ENCODE results near the gene CDKN3. TPM values are rescaled to one million over a fixed set of nuclear protein-coding genes. Genes with fewer than 3 reads are reported as not detected.

Gene CDKN3
- total RNA-seq, 1 donor from 2014 or later, result 2.4 TPM

DNA sequence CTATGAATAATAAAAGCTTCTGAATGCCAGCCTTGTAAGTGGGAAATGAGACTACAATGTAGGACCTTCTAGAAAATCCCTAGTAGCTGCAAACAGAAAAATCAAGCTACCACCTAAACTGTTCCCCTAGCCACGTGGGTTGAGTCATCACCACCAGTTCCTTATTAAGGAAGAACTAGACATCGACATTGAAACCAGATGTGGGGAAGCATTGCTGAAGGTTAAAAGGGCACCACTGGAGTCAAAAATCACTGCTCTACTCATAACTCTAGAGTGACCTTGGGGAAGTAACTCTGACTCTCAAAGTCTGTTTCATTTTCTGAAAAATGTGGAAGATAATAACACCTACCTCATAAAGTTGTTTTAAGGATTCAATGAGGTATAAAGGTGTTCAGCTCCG, 53.7 kb downstream of the CDKN3 start:
- no peak overlapping the region for H3K4me3 Mint-ChIP-seq (ENCODE audit: unreplicated experiment)
- H3K4me1 Mint-ChIP-seq (ENCODE audit: low read depth, unreplicated experiment), result peaks cover 15% of the 10 kb centered on the region
- no peaks in the 10 kb centered on the region for H3K79me2 ChIP-seq (ENCODE audit: insufficient read depth, low read length)
- H3K4me1 ChIP-seq (ENCODE audit: insufficient read depth, low read length), result peaks cover 3% of the 10 kb centered on the region
- no peaks in the 10 kb centered on the region for H3K27me3 ChIP-seq (ENCODE audit: insufficient read depth, low read length)
- H3K27ac ChIP-seq (ENCODE audit: low read depth, low read length), result no peak overlapping the region
- no peaks in the 10 kb centered on the region for H4K20me1 ChIP-seq (ENCODE audit: insufficient read depth, low read length)
- no peak overlapping the region for H3K27ac Mint-ChIP-seq (ENCODE audit: unreplicated experiment)
- H3K4me2 ChIP-seq (ENCODE audit: low read length), result no peak overlapping the region
- FAIRE-seq, result no peak
- H3K27me3 Mint-ChIP-seq (ENCODE audit: low read depth, unreplicated experiment), result no peaks in the 10 kb centered on the region
- DNase-seq (ENCODE audit: low read depth), result peak; percentile 32
- no peaks in the 10 kb centered on the region for H3K36me3 Mint-ChIP-seq (ENCODE audit: low read depth, unreplicated experiment)
- H3K9ac ChIP-seq (ENCODE audit: low read length), result no peak overlapping the region
- H2AFZ ChIP-seq (ENCODE audit: low read depth, low read length), result no peak overlapping the region
- H3K4me3 ChIP-seq (ENCODE audit: insufficient read depth, low read depth, low read length), result no peak overlapping the region
- no peaks in the 10 kb centered on the region for H3K9me3 ChIP-seq (ENCODE audit: insufficient read depth, low read depth, low read length)
- TF ChIP-seq, protein P1, sequence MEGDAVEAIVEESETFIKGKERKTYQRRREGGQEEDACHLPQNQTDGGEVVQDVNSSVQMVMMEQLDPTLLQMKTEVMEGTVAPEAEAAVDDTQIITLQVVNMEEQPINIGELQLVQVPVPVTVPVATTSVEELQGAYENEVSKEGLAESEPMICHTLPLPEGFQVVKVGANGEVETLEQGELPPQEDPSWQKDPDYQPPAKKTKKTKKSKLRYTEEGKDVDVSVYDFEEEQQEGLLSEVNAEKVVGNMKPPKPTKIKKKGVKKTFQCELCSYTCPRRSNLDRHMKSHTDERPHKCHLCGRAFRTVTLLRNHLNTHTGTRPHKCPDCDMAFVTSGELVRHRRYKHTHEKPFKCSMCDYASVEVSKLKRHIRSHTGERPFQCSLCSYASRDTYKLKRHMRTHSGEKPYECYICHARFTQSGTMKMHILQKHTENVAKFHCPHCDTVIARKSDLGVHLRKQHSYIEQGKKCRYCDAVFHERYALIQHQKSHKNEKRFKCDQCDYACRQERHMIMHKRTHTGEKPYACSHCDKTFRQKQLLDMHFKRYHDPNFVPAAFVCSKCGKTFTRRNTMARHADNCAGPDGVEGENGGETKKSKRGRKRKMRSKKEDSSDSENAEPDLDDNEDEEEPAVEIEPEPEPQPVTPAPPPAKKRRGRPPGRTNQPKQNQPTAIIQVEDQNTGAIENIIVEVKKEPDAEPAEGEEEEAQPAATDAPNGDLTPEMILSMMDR (IDR thresholded peaks at IDR 0.05; ENCODE audit: insufficient read depth, low read depth, low read length), result no peak
- TF ChIP-seq EZH2 (IDR thresholded peaks at IDR 0.05; ENCODE audit: insufficient read depth, low read length), result no peak
- no peaks in the 10 kb centered on the region for H3K36me3 ChIP-seq (ENCODE audit: insufficient read depth, low read length)
- H3K9me3 Mint-ChIP-seq (ENCODE audit: unreplicated experiment), result no peaks in the 10 kb centered on the region

DNA sequence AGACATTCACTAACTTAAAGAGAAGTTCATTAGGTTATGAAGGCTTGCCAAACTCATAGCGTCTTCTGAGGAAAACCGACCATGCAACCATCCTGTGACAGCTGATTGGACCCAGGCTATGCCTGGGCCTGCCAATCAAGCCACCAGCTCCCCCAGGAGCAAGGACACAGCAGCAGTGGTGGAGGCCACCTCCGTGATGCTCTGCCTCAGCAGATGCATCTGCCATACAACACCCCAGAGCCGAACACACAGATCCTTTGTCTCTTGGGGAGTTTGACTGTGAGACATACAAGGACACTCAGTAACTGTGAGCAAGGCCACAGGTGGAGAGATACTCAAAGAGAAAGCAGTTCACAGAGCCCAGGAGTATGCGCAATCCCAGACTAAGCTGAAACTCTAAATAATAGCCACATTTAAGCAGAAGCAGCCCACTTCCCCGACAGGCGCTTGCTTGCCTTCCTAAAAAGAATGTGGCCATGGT, 54.4 kb downstream of the CDKN3 start:
- Mint-ChIP-seq H3K36me3 (ENCODE audit: low read depth, unreplicated experiment) (no peaks in the 10 kb centered on the region), H3K27me3 (ENCODE audit: low read depth, unreplicated experiment) (no peaks in the 10 kb centered on the region), H3K4me3 (ENCODE audit: unreplicated experiment) (no peak overlapping the region), H3K9me3 (ENCODE audit: unreplicated experiment) (no peaks in the 10 kb centered on the region), H3K27ac (ENCODE audit: unreplicated experiment) (no peak overlapping the region), H3K4me1 (ENCODE audit: low read depth, unreplicated experiment) (peaks cover 10% of the 10 kb centered on the region)
- Histone ChIP-seq H3K27ac (ENCODE audit: low read depth, low read length) (no peak overlapping the region), H3K36me3 (ENCODE audit: insufficient read depth, low read length) (no peaks in the 10 kb centered on the region), H3K4me3 (ENCODE audit: insufficient read depth, low read depth, low read length) (no peak overlapping the region), H3K9ac (ENCODE audit: low read length) (no peak overlapping the region), H2AFZ (ENCODE audit: low read depth, low read length) (no peak overlapping the region), H3K4me2 (ENCODE audit: low read length) (no peak overlapping the region), H3K4me1 (ENCODE audit: insufficient read depth, low read length) (peaks cover 3% of the 10 kb centered on the region), H4K20me1 (ENCODE audit: insufficient read depth, low read length) (no peaks in the 10 kb centered on the region), H3K79me2 (ENCODE audit: insufficient read depth, low read length) (no peaks in the 10 kb centered on the region), H3K27me3 (ENCODE audit: insufficient read depth, low read length) (no peaks in the 10 kb centered on the region), H3K9me3 (ENCODE audit: insufficient read depth, low read depth, low read length) (no peaks in the 10 kb centered on the region)
- DNase-seq (ENCODE audit: low read depth) (no peak), FAIRE-seq (no peak)
- TF ChIP-seq EZH2 (IDR thresholded peaks at IDR 0.05; ENCODE audit: insufficient read depth, low read length), result no peak
- TF ChIP-seq, protein P1 (IDR thresholded peaks at IDR 0.05; ENCODE audit: insufficient read depth, low read depth, low read length), result no peak

DNA sequence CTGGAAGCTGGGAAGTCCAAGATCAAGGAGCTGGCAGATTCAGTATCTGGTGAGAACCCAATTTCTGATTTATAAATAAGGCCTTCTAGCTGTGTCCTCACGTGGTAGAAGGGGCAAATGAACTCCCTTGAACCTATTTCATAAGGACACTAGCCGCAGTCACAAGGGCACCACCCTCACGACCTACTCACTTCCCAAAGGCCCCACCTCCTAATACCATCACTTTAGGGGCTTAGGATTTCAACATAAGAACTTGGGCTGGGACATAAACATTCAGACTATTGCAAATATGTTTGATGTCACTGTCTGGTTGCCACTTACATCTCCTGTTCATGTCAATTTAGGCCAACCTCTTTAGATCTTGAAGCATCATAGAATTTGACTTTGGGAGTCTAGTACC, 55.2 kb downstream of the CDKN3 start:
- Histone ChIP-seq H3K36me3 (ENCODE audit: insufficient read depth, low read length) (no peaks in the 10 kb centered on the region), H4K20me1 (ENCODE audit: insufficient read depth, low read length) (no peaks in the 10 kb centered on the region), H3K79me2 (ENCODE audit: insufficient read depth, low read length) (no peaks in the 10 kb centered on the region), H3K27ac (ENCODE audit: low read depth, low read length) (no peak overlapping the region), H3K9ac (ENCODE audit: low read length) (no peak overlapping the region), H3K4me2 (ENCODE audit: low read length) (no peak overlapping the region), H3K27me3 (ENCODE audit: insufficient read depth, low read length) (no peaks in the 10 kb centered on the region), H3K4me1 (ENCODE audit: insufficient read depth, low read length) (no peaks in the 10 kb centered on the region), H3K9me3 (ENCODE audit: insufficient read depth, low read depth, low read length) (no peaks in the 10 kb centered on the region), H3K4me3 (ENCODE audit: insufficient read depth, low read depth, low read length) (no peak overlapping the region), H2AFZ (ENCODE audit: low read depth, low read length) (no peak overlapping the region)
- no peak overlapping the region for H3K27ac Mint-ChIP-seq (ENCODE audit: unreplicated experiment)
- no peaks in the 10 kb centered on the region for H3K27me3 Mint-ChIP-seq (ENCODE audit: low read depth, unreplicated experiment)
- DNase-seq (ENCODE audit: low read depth), result no peak
- H3K4me1 Mint-ChIP-seq (ENCODE audit: low read depth, unreplicated experiment), result peaks cover 4% of the 10 kb centered on the region
- no peak for FAIRE-seq
- no peaks in the 10 kb centered on the region for H3K9me3 Mint-ChIP-seq (ENCODE audit: unreplicated experiment)
- TF ChIP-seq, protein P1 (IDR thresholded peaks at IDR 0.05; ENCODE audit: insufficient read depth, low read depth, low read length), result no peak
- TF ChIP-seq EZH2 (IDR thresholded peaks at IDR 0.05; ENCODE audit: insufficient read depth, low read length), result no peak
- no peaks in the 10 kb centered on the region for H3K36me3 Mint-ChIP-seq (ENCODE audit: low read depth, unreplicated experiment)
- H3K4me3 Mint-ChIP-seq (ENCODE audit: unreplicated experiment), result no peak overlapping the region
